Measurements from ENCODE around the gene CAB39.

- TF ChIP-seq CTCF (IDR thresholded peaks at IDR 0.05) = no peak
- TF ChIP-seq POLR2A (IDR thresholded peaks at IDR 0.05) = no peak
Measured at GRCh38 chr2:230778350-230779063, 65.9 kb downstream of the CAB39 start.
